Esophagus (tissue), 2 donors: ENCODE data around the gene TLCD2. TPM values are rescaled to one million over a fixed set of nuclear protein-coding genes. Genes with fewer than 3 reads are reported as not detected.
A peak's percentile ranks its signal among the peaks of the same experiment; 100 is the strongest.

Experiments
- H3K27ac ChIP-seq, 2 donors: one replicate each; pipeline ENCODE4 v1.5.1; 2013; ENCODE audit warnings: low read depth in 2 of 2, mild to moderate bottlenecking in 2 of 2, inconsistent platforms in 1 of 2, low read length in 1 of 2, moderate library complexity in 1 of 2
- H3K27me3 ChIP-seq, 2 donors: one replicate each; pipeline ENCODE4 v1.6.1; 2013; ENCODE audit warnings: low read length in 2 of 2, control low read depth in 1 of 2, mild to moderate bottlenecking in 1 of 2; ENCODE audit not compliant: insufficient read depth in 2 of 2, control insufficient read depth in 1 of 2
- H3K36me3 ChIP-seq, 2 donors: one replicate each; pipeline ENCODE4 v1.6.1; 2013; ENCODE audit warnings: low read length in 1 of 2; ENCODE audit not compliant: control insufficient read depth in 2 of 2, insufficient read depth in 2 of 2
- H3K4me1 ChIP-seq, 2 donors: one replicate each; pipeline ENCODE4 v1.6.1; 2013; ENCODE audit warnings: low read length in 1 of 2; ENCODE audit not compliant: control insufficient read depth in 2 of 2, insufficient read depth in 2 of 2
- H3K4me3 ChIP-seq, 2 donors: one replicate each; pipeline ENCODE4 v1.5.1; 2013; ENCODE audit warnings: low read length in 2 of 2, mild to moderate bottlenecking in 2 of 2, low read depth in 1 of 2, moderate library complexity in 1 of 2
- H3K9me3 ChIP-seq, 2 donors: one replicate each; pipeline ENCODE4 v1.6.1; 2013; ENCODE audit warnings: mild to moderate bottlenecking in 2 of 2, low read depth in 1 of 2, low read length in 1 of 2, moderate library complexity in 1 of 2; ENCODE audit not compliant: control insufficient read depth in 2 of 2, insufficient read depth in 1 of 2
- WGBS, 2 donors: extraction: QIAGEN DNeasy Blood & Tissue Kit; methylation state at CpG; one replicate each; pipeline ENCODE4 v1.1.7; 2013; 5-methylcytosine and 5-hydroxymethylcytosine counted together
- polyA plus RNA-seq, 2 donors: library from polyadenylated mRNA; stranded (reverse); fragments of 200-250 nt; gene quantifications; one replicate each; pipeline ENCODE4 v1.2.3, GENCODE V29; 2013
- donor health status: healthy with polysubstance abuse.
- donor health status: Bipolar disorder and iron deficiency.

TLCD2 gene
- polyA plus RNA-seq, 2 donors, result 3.6 to 3.8 TPM

- Histone ChIP-seq H3K27ac (no peak overlapping the region), H3K27me3 (no peaks in the 10 kb centered on the region), H3K9me3 (no peaks in the 10 kb centered on the region), H3K36me3 (peaks cover 0 to 29% of the 10 kb centered on the region in 2 donors), H3K4me1 (peaks cover 0 to 13% of the 10 kb centered on the region in 2 donors), H3K4me3 (no peak overlapping the region)
- 59% methylated on average over 21 to 25 of the region's 25 CpGs for WGBS, 2 donors
Observed at GRCh38 chr17:1736348-1737281, 26.4 kb upstream of the TLCD2 start.

- Histone ChIP-seq H3K9me3 (no peaks in the 10 kb centered on the region), H3K4me1 (peaks cover 0 to 13% of the 10 kb centered on the region in 2 donors), H3K27ac (no peak overlapping the region), H3K36me3 (peaks cover 0 to 31% of the 10 kb centered on the region in 2 donors), H3K4me3 (no peak overlapping the region), H3K27me3 (no peaks in the 10 kb centered on the region)
- WGBS, 2 donors, result 86 to 89% methylated on average over 13 to 17 of the region's 17 CpGs
Observed at GRCh38 chr17:1735834-1736347, 25.7 kb upstream of the TLCD2 start.

- Histone ChIP-seq H3K4me1 (peaks cover 0 to 13% of the 10 kb centered on the region in 2 donors), H3K4me3 (no peak overlapping the region), H3K36me3 (peaks cover 0 to 34% of the 10 kb centered on the region in 2 donors), H3K9me3 (no peaks in the 10 kb centered on the region), H3K27ac (no peak overlapping the region), H3K27me3 (no peaks in the 10 kb centered on the region)
- 96 to 97% methylated on average over 10 of the region's 10 CpGs for WGBS, 2 donors
Observed at GRCh38 chr17:1735418-1735817, 25.2 kb upstream of the TLCD2 start.

- H3K27ac ChIP-seq, result no peak overlapping the region
- WGBS, 2 donors, result 94 to 96% methylated on average over 38 of the region's 38 CpGs
Observed at GRCh38 chr17:1733759-1734158, 23.6 kb upstream of the TLCD2 start.

GRCh38 chr17:1732833-1733321 lies 22.7 kb upstream of the TLCD2 start:
- Histone ChIP-seq H3K27me3 (no peaks in the 10 kb centered on the region), H3K4me3 (no peak overlapping the region), H3K9me3 (no peaks in the 10 kb centered on the region), H3K4me1 (peaks cover 0 to 13% of the 10 kb centered on the region in 2 donors), H3K36me3 (peaks cover 2 to 41% of the 10 kb centered on the region in 2 donors), H3K27ac (no peak overlapping the region)
- 71 to 77% methylated on average over 11 of the region's 11 CpGs for WGBS, 2 donors

More at GRCh38 chr17:1733759-1734158, 23.6 kb upstream of the TLCD2 start:
- H3K27me3 ChIP-seq, result no peaks in the 10 kb centered on the region
- H3K36me3 ChIP-seq, result peaks cover 0 to 36% of the 10 kb centered on the region in 2 donors
- H3K4me1 ChIP-seq, result peaks cover 0 to 13% of the 10 kb centered on the region in 2 donors
- no peak overlapping the region for H3K4me3 ChIP-seq
- no peaks in the 10 kb centered on the region for H3K9me3 ChIP-seq

GRCh38 chr17:1732241-1732832 lies 22.2 kb upstream of the TLCD2 start:
- Histone ChIP-seq H3K27ac (no peak overlapping the region), H3K36me3 (peaks cover 2 to 40% of the 10 kb centered on the region in 2 donors)
- 90 to 97% methylated on average over 22 of the region's 22 CpGs for WGBS, 2 donors

GRCh38 chr17:1731194-1731506 lies 21.0 kb upstream of the TLCD2 start:
- Histone ChIP-seq H3K4me1 (peaks cover 2 to 3% of the 10 kb centered on the region in 2 donors), H3K36me3 (peaks cover 2 to 47% of the 10 kb centered on the region in 2 donors)

More at GRCh38 chr17:1732241-1732832, 22.2 kb upstream of the TLCD2 start:
- no peaks in the 10 kb centered on the region for H3K9me3 ChIP-seq
- no peaks in the 10 kb centered on the region for H3K27me3 ChIP-seq
- H3K4me1 ChIP-seq, result peaks cover 0 to 10% of the 10 kb centered on the region in 2 donors
- H3K4me3 ChIP-seq, result no peak overlapping the region

GRCh38 chr17:1730326-1731193 lies 20.4 kb upstream of the TLCD2 start:
- H3K27me3 ChIP-seq, result no peaks in the 10 kb centered on the region
- H3K4me1 ChIP-seq, result peaks cover 2 to 6% of the 10 kb centered on the region in 2 donors
- 62 to 67% methylated on average over 39 to 40 of the region's 40 CpGs for WGBS, 2 donors
- H3K36me3 ChIP-seq, result peaks cover 2 to 45% of the 10 kb centered on the region in 2 donors
- no peak overlapping the region for H3K4me3 ChIP-seq
- H3K27ac ChIP-seq, result peak overlapping the region; percentile 67 to 73
- H3K9me3 ChIP-seq, result no peaks in the 10 kb centered on the region

More at GRCh38 chr17:1731194-1731506, 21.0 kb upstream of the TLCD2 start:
- 78 to 84% methylated on average over 10 of the region's 10 CpGs for WGBS, 2 donors
- no peaks in the 10 kb centered on the region for H3K27me3 ChIP-seq
- no peak overlapping the region for H3K4me3 ChIP-seq
- peak overlapping the region in 1 of 2 donors; percentile 11 for H3K27ac ChIP-seq
- no peaks in the 10 kb centered on the region for H3K9me3 ChIP-seq

GRCh38 chr17:1729966-1730325 lies 19.8 kb upstream of the TLCD2 start:
- no peaks in the 10 kb centered on the region for H3K27me3 ChIP-seq
- WGBS, 2 donors, result 63 to 64% methylated on average over 13 to 15 of the region's 15 CpGs
- H3K9me3 ChIP-seq, result no peaks in the 10 kb centered on the region
- peaks cover 2 to 42% of the 10 kb centered on the region in 2 donors for H3K36me3 ChIP-seq
- H3K4me3 ChIP-seq, result no peak overlapping the region
- peaks cover 8 to 9% of the 10 kb centered on the region in 2 donors for H3K4me1 ChIP-seq
- H3K27ac ChIP-seq, result peak overlapping the region; percentile 14 to 73
